SJCRH30 (cell line): ENCODE data around the gene SNX33. TPM values are rescaled to one million over a fixed set of nuclear protein-coding genes. Genes with fewer than 3 reads are reported as not detected.
A peak's percentile ranks its signal among the peaks of the same experiment; 100 is the strongest.
"Not testable (repeated sequence)": the region's sequence is repeated elsewhere in the genome, so short reads cannot be mapped to it uniquely, and the experiment has no call there.

ENCODE experiments used
- DNase-seq, 2 experiments: peaks; one replicate each; pipeline ENCODE4 v3.0.0-alpha.2; 2015 to 2020
- H3K27ac ChIP-seq: fragments of 250-450 bp; sonication (Bioruptor Pico); 2 replicates; pipeline ENCODE4 v1.5.1; 2020; ENCODE audit warnings: mild to moderate bottlenecking, moderate library complexity
- H3K27me3 ChIP-seq: fragments of 250-450 bp; sonication (Bioruptor Pico); 2 replicates; pipeline ENCODE4 v1.5.1; 2020; ENCODE audit warnings: mild to moderate bottlenecking, moderate library complexity
- H3K36me3 ChIP-seq: fragments of 250-450 bp; sonication (Bioruptor Pico); 2 replicates; pipeline ENCODE4 v1.5.1; 2020; ENCODE audit warnings: mild to moderate bottlenecking, moderate library complexity
- H3K4me1 ChIP-seq: fragments of 250-450 bp; sonication (Bioruptor Pico); 2 replicates; pipeline ENCODE4 v1.5.1; 2020; ENCODE audit warnings: mild to moderate bottlenecking, moderate library complexity
- H3K4me3 ChIP-seq: fragments of 250-450 bp; sonication (Bioruptor Pico); 2 replicates; pipeline ENCODE4 v1.5.1; 2020; ENCODE audit warnings: mild to moderate bottlenecking, moderate library complexity
- H3K9me3 ChIP-seq: fragments of 250-450 bp; sonication (Bioruptor Pico); replicated peaks from 2 replicates; pipeline ENCODE4 v1.5.1; 2020; ENCODE audit warnings: mild to moderate bottlenecking, moderate library complexity
- total RNA-seq: library from RNA; depleted of rRNA; stranded (reverse); fragments of >200 nt; shearing (Covaris generic); gene quantifications from 2 replicates; pipeline ENCODE4 v1.2.3, GENCODE V29; 2014; rRNA removed

The SNX33 gene
- total RNA-seq, 1 experiment from 2014 or later: 7.4 TPM

- peaks cover 15% of the 10 kb centered on the region for H3K4me1 ChIP-seq
- no peaks in the 10 kb centered on the region for H3K36me3 ChIP-seq
- H3K27ac ChIP-seq: peak overlapping the region; percentile 36; the same call in 1 of the 2 replicates
- H3K4me3 ChIP-seq: no peak overlapping the region
- no peaks in the 10 kb centered on the region for H3K27me3 ChIP-seq
- no peak for DNase-seq
- H3K9me3 ChIP-seq: no peaks in the 10 kb centered on the region
Observed at GRCh38 chr15:75704263-75704615, 56.5 kb downstream of the SNX33 start.

DNA sequence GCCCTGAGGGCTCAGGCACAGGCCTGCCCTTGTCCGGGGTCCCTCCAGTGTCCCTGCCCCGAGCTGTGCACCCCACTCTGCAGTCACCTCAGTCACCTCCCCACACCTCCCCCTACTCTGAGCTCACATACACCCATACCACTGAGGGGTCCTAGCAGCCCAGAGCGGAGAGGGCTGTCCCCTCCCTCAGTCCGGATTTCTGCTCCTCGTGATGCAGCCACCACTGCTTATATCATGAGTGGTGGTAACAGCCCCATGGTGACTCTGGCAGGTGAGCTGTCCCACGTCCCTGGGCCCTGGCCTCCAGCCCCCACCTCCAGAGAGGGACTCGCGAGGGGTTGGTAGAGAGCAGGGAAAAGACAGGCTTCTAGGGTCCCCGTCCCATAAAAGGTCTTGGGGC, 56.9 kb downstream of the SNX33 start:
- Histone ChIP-seq H3K27me3 (no peaks in the 10 kb centered on the region), H3K36me3 (no peaks in the 10 kb centered on the region), H3K27ac (peak overlapping the region; percentile 36; the same call in 1 of the 2 replicates), H3K4me1 (peaks cover 15% of the 10 kb centered on the region), H3K4me3 (no peak overlapping the region), H3K9me3 (no peaks in the 10 kb centered on the region)
- DNase-seq: no peak

- not testable (repeated sequence) for H3K27ac ChIP-seq, DNase-seq, H3K4me3 ChIP-seq, H3K9me3 ChIP-seq, H3K27me3 ChIP-seq, H3K36me3 ChIP-seq, H3K4me1 ChIP-seq
Observed at GRCh38 chr15:75705375-75705774, 57.7 kb downstream of the SNX33 start.

DNA sequence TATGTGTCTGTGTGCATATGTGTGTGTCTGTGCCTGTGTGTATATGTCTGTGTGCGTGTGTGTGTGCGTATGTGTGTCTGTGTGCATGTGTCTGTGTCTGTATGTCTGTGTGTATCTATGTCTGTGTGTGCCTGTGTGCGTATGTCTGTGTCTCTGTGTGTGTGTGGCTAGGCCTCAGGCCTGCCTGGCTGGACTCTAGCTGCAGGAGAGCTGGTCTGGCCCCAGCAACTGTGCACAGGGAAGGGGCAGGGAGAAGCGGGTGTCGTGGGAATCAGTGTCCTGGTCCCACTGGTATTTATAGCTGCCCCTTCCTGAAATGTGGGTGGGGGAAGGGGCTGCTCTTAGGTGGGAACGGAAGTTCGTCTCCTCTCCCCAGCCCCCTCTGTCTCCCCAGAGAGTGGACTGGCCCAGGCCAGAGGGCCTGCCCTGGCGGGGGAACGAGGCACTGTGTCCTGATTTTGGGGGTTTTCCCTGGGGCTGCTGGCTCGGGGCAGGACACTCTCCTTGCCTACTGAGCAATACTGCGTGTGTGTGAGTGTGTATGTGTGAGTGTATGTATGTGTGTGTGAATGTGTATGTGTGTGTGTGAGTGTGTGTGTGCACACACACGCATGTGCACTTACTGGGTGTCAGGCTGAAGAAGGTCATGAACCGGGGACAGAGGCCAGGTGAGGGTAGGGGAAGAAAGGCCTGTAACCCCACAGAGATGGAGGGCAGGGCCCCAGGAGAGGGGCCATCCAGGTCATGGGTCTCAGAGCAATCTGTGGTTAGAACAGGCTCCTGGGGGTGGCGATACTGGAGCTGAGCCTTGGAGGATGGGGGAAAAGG, 58.4 kb downstream of the SNX33 start:
- Histone ChIP-seq H3K4me3 (no peak overlapping the region), H3K27ac (no peak overlapping the region), H3K36me3 (no peaks in the 10 kb centered on the region), H3K9me3 (no peaks in the 10 kb centered on the region), H3K4me1 (peaks cover 4% of the 10 kb centered on the region), H3K27me3 (no peaks in the 10 kb centered on the region)
- DNase-seq: no peak

DNA sequence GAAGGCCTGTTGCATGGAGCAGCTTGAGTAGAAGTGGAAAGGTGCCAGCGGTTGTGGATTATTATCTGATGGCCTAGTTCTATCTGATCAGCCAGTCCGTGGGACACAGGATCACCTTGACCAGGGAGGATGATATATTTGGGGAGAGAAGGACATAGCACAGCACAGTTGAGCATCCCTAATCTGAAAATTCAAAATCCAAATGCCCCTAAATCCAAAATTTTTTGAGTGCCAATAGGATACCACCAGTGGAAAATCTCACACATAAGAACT, 58.9 kb downstream of the SNX33 start:
- no peak for DNase-seq
- no peak overlapping the region for H3K4me3 ChIP-seq
- H3K4me1 ChIP-seq: peaks cover 4% of the 10 kb centered on the region
- H3K27ac ChIP-seq: no peak overlapping the region
- no peaks in the 10 kb centered on the region for H3K27me3 ChIP-seq
- no peaks in the 10 kb centered on the region for H3K9me3 ChIP-seq
- no peaks in the 10 kb centered on the region for H3K36me3 ChIP-seq

DNA sequence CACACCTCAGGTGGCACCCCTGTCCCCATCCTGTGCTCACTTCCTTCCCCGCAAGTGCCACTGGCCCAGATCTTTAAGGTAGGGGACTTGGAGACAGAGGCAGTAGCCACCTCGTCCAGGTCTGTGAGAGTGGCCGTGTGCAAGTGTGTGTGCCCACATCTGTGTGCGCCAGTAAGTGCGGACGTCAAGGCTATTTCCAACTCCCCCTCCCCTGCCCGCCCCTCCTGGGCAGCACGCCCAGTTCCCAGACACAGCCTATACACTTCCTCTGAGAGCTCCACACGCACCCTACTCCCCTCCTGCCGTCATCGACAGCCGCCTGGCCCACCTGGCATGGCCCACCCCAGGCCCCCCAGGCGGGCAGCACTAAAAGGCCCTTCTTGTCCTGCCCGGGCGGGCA, 61.7 kb downstream of the SNX33 start:
- H3K27me3 ChIP-seq, DNase-seq, H3K4me1 ChIP-seq, H3K36me3 ChIP-seq, H3K9me3 ChIP-seq, H3K27ac ChIP-seq, H3K4me3 ChIP-seq: not testable (repeated sequence)

- not testable (repeated sequence) for H3K27ac ChIP-seq, H3K9me3 ChIP-seq, H3K36me3 ChIP-seq, H3K4me1 ChIP-seq, H3K4me3 ChIP-seq, DNase-seq, H3K27me3 ChIP-seq
Observed at GRCh38 chr15:75710874-75711273, 63.2 kb downstream of the SNX33 start.

GRCh38 chr15:75711495-75711894, 63.8 kb downstream of the SNX33 start:
- H3K36me3 ChIP-seq, DNase-seq, H3K27ac ChIP-seq, H3K9me3 ChIP-seq, H3K4me1 ChIP-seq, H3K4me3 ChIP-seq, H3K27me3 ChIP-seq: not testable (repeated sequence)

Other genes starting within 250 kb of the SNX33 start
- gene SIN3A, start 196.2 kb upstream of the SNX33 start, total RNA-seq: 59.8 and 68.5 TPM in 2 replicates
- 22.0 and 22.5 TPM in 2 replicates for gene PTPN9, start 68.6 kb upstream of the SNX33 start, total RNA-seq
- 23.5 and 26.5 TPM in 2 replicates for gene SNUPN, start 22.2 kb upstream of the SNX33 start, total RNA-seq
- 58.5 and 60.9 TPM in 2 replicates for gene IMP3, start 7.7 kb upstream of the SNX33 start, total RNA-seq
- 10.4 and 11.1 TPM in 2 replicates for gene CSPG4, start 64.9 kb downstream of the SNX33 start, total RNA-seq
- 30.8 and 31.5 TPM in 2 replicates for gene UBE2Q2, start 195.5 kb downstream of the SNX33 start, total RNA-seq